GM19240 (cell line): ENCODE results near the gene FOXL3.
"Not testable (repeated sequence)": the region's sequence is repeated elsewhere in the genome, so short reads cannot be mapped to it uniquely, and the experiment has no call there.

Experiments used
- DNase-seq: peaks from one replicate; pipeline ENCODE4 v3.0.0; 2011; ENCODE audit warnings: low spot score; ENCODE audit not compliant: insufficient read length

The FOXL3 gene

GRCh38 chr7:335358-336148, 45.6 kb downstream of the FOXL3 start:
- DNase-seq = no peak

- DNase-seq = not testable (repeated sequence)
These were observed 46.2 kb downstream of the FOXL3 start for GRCh38 chr7:336149-336533.

GRCh38 chr7:336810-337566, 47.0 kb downstream of the FOXL3 start:
- no peak for DNase-seq

GRCh38 chr7:337567-337951, 47.6 kb downstream of the FOXL3 start:
- DNase-seq = no peak

GRCh38 chr7:338295-339061, 48.5 kb downstream of the FOXL3 start:
- no peak for DNase-seq

GRCh38 chr7:339062-339342, 49.0 kb downstream of the FOXL3 start:
- DNase-seq = no peak

GRCh38 chr7:339696-340095, 49.7 kb downstream of the FOXL3 start:
- DNase-seq = no peak

- no peak for DNase-seq
These were observed 50.4 kb downstream of the FOXL3 start for GRCh38 chr7:340200-340937.
